ENCODE measurements around the gene HELZ.

GRCh38 chr17:67030641-67031040 is 214.4 kb downstream of the HELZ start:
- TF ChIP-seq CTCF (IDR thresholded peaks at IDR 0.05) (no peak), PBX3 (IDR thresholded peaks at IDR 0.05) (no peak)
